PFSK-1 (cell line): ENCODE results near the gene APBB1IP.

ENCODE experiments used
- REST ChIP-seq, 2 experiments: IDR thresholded peaks; 2 replicates each; pipeline versions ENCODE4 v1.6.1 to v1.8.0; 2011 to 2012; ENCODE audit warnings: low read depth in 2 of 2, low read length in 2 of 2, control low read depth in 1 of 2, inconsistent platforms in 1 of 2, mild to moderate bottlenecking in 1 of 2, moderate library complexity in 1 of 2; ENCODE audit not compliant: insufficient read depth in 1 of 2
- TAF1 ChIP-seq: IDR thresholded peaks from 2 replicates; pipeline ENCODE4 v1.6.1; 2012; ENCODE audit warnings: low read length, control low read depth, borderline replicate concordance; ENCODE audit not compliant: insufficient read depth

- TF ChIP-seq TAF1 (no peak), REST (IDR thresholded peaks at IDR 0.05; ENCODE audit: insufficient read depth in 1 of 2, low read depth in 2 of 2, low read length in 2 of 2) (no peak)
These were observed 8.1 kb downstream of the APBB1IP start for GRCh38 chr10:26446258-26446657.
